Renal pelvis (tissue), 4 donors: ENCODE results near the gene RAB5IF. TPM values are rescaled to one million over a fixed set of nuclear protein-coding genes. Genes with fewer than 3 reads are reported as not detected.

Experiments
- DNase-seq: peaks from one replicate; pipeline ENCODE4 v3.0.0-alpha.2; 2013
- polyA plus RNA-seq, 3 donors: library from polyadenylated mRNA; unstranded; fragments of 120-200 nt; gene quantifications; one replicate each; pipeline ENCODE4 v1.2.1, GENCODE V29; 2013; ENCODE audit not compliant: insufficient read length in 3 of 3

RAB5IF gene
- polyA plus RNA-seq, 3 donors = 59.8 to 77.0 (median 62.9) TPM

- no peak for DNase-seq
These were observed 48.9 kb downstream of the RAB5IF start for GRCh38 chr20:36654506-36654905.

- no peak for DNase-seq
These were observed 49.4 kb downstream of the RAB5IF start for GRCh38 chr20:36655004-36655403.

- no peak for DNase-seq
These were observed 51.2 kb downstream of the RAB5IF start for GRCh38 chr20:36656733-36657132.

- DNase-seq = no peak
These were observed 52.7 kb downstream of the RAB5IF start for GRCh38 chr20:36658300-36658699.

Other genes starting within 250 kb of the RAB5IF start
- 100 to 1,000 TPM; 210 to 251 (median 219) TPM for gene MYL9, start 64.3 kb upstream of the RAB5IF start, polyA plus RNA-seq
- gene TGIF2, start 32.2 kb upstream of the RAB5IF start, polyA plus RNA-seq = 10 to 100 TPM; 56.4 to 65.0 (median 57.0) TPM
- gene SLA2, start 40.4 kb downstream of the RAB5IF start, polyA plus RNA-seq = under 1 TPM; 0.40 to 0.63 (median 0.52) TPM
- 10 to 100 TPM; 27.8 to 31.6 (median 28.0) TPM for gene NDRG3, start 140.3 kb downstream of the RAB5IF start, polyA plus RNA-seq
- gene DSN1, start 168.0 kb downstream of the RAB5IF start, polyA plus RNA-seq = 10 to 100 TPM; 16.8 to 22.4 (median 20.5) TPM